Ishikawa (cell line): ENCODE data around the gene NOS1.

Source experiments
- CREB1 ChIP-seq: IDR thresholded peaks from 2 replicates; pipeline ENCODE4 v1.6.1; 2012; ENCODE audit warnings: low read depth
- RAD21 ChIP-seq: IDR thresholded peaks from 2 replicates; pipeline ENCODE4 v1.6.1; 2012; ENCODE audit warnings: low read depth
- TAF1 ChIP-seq: IDR thresholded peaks from 2 replicates; pipeline ENCODE4 v1.6.1; 2012; ENCODE audit warnings: low read depth, mild to moderate bottlenecking
- TEAD4 ChIP-seq: IDR thresholded peaks from 2 replicates; pipeline ENCODE4 v1.6.1; 2012
- YY1 ChIP-seq: IDR thresholded peaks from 2 replicates; pipeline ENCODE4 v1.6.1; 2012; ENCODE audit warnings: low read depth

DNA sequence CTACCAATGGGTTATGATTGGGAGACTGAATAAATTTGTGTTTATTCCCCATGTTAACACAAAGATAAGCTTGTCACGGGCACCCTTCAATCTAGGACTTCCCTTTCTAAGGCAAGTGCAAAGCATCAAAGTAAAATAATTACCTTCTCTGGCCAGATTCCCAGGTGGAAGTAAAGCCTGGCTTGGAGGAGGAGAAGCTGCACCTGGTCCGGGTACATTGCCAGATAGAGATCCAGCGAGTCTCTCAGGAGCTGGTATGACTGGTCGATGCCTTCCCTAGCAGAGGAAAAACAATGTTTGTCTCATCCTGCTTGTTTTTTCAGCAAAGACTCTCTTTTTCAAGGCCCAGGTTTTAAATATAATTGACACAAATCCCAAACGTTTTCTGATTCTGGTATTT is 196.1 kb downstream of the NOS1 start:
- TF ChIP-seq CREB1 (no peak), TAF1 (no peak), RAD21 (no peak), TEAD4 (no peak), YY1 (no peak)
